PC-9 (cell line): Measurements from ENCODE around the gene GJB4. TPM values are rescaled to one million over a fixed set of nuclear protein-coding genes. Genes with fewer than 3 reads are reported as not detected.

Source experiments
- BruUV-seq: library from RNA; stranded (reverse); fragments of 400-500 nt; replicated peaks from 2 replicates; lab custom pipeline; 2021; lab: Mats Ljungman, UMichigan
- CTCF ChIA-PET: fragments of 300-600 bp; sonication (Branson Sonifier 250); formaldehyde crosslinking; loops from one replicate; lab custom pipeline; 2022; ENCODE audit warnings: antibody characterized with exemption; lab: Charles Lee
- POLR2A ChIA-PET: fragments of 300-600 bp; sonication (Branson Sonifier 250); formaldehyde crosslinking; loops from one replicate; lab custom pipeline; 2022; ENCODE audit warnings: antibody characterized with exemption; ENCODE audit not compliant: unreplicated experiment; lab: Charles Lee
- DNase-seq, 2 experiments: peaks; one replicate each; pipeline versions ENCODE4 v3.0.0 to v3.0.0-alpha.2; 2015 to 2022; ENCODE audit warnings: mixed read lengths in 1 of 2
- H2AFZ ChIP-seq: fragments of 200-600 bp; sonication (generic); 2 replicates; pipeline ENCODE4 v1.8.1; 2017; ENCODE audit warnings: antibody characterized with exemption
- H3F3A ChIP-seq: fragments of 200-600 bp; sonication (generic); 2 replicates; pipeline ENCODE4 v1.8.1; 2017; ENCODE audit warnings: antibody characterized with exemption, mild to moderate bottlenecking, low read depth; ENCODE audit not compliant: insufficient read depth
- H3K27ac ChIP-seq: fragments of 200-600 bp; sonication (generic); 2 replicates; pipeline ENCODE4 v1.6.1; 2016; ENCODE audit warnings: mixed run types
- H3K27me3 ChIP-seq: fragments of 200-600 bp; sonication (generic); 2 replicates; pipeline ENCODE4 v1.6.1; 2016; ENCODE audit warnings: low read depth, mixed run types; ENCODE audit not compliant: insufficient read depth
- H3K36me3 ChIP-seq: fragments of 200-600 bp; sonication (generic); 2 replicates; pipeline ENCODE4 v1.6.1; 2016; ENCODE audit warnings: low read depth, mixed run types
- H3K4me1 ChIP-seq: fragments of 200-600 bp; sonication (generic); replicated peaks from 2 replicates; pipeline ENCODE4 v1.6.1; 2016; ENCODE audit warnings: mixed run types; ENCODE audit not compliant: insufficient read depth
- H3K4me2 ChIP-seq: fragments of 200-600 bp; sonication (generic); 2 replicates; pipeline ENCODE4 v1.6.1; 2017; ENCODE audit warnings: mixed run types
- H3K4me3 ChIP-seq: fragments of 200-600 bp; sonication (generic); 2 replicates; pipeline ENCODE4 v1.6.1; 2016; ENCODE audit warnings: mixed run types
- H3K79me2 ChIP-seq: fragments of 200-600 bp; sonication (generic); 2 replicates; pipeline ENCODE4 v1.6.1; 2017; ENCODE audit warnings: low read depth, mixed run types
- H3K9me2 ChIP-seq: fragments of 200-600 bp; sonication (generic); 2 replicates; pipeline ENCODE4 v1.8.1; 2017; ENCODE audit warnings: mild to moderate bottlenecking; ENCODE audit not compliant: insufficient read depth
- H3K9me3 ChIP-seq: fragments of 200-600 bp; sonication (generic); 2 replicates; pipeline ENCODE4 v1.8.1; 2016; ENCODE audit warnings: low read depth; ENCODE audit not compliant: insufficient read depth
- H4K20me1 ChIP-seq: fragments of 200-600 bp; sonication (generic); 2 replicates; pipeline ENCODE4 v1.8.1; 2017; ENCODE audit not compliant: insufficient read depth
- CTCF ChIP-seq: fragments of 200-600 bp; sonication (generic); conservative IDR thresholded peaks from 2 replicates; pipeline ENCODE4 v1.6.1; 2017; ENCODE audit warnings: mixed run types, antibody characterized with exemption, mild to moderate bottlenecking, moderate library complexity
- EZH2 ChIP-seq: fragments of 200-600 bp; sonication (generic); IDR thresholded peaks from 2 replicates; pipeline ENCODE4 v1.8.0; 2017; ENCODE audit warnings: antibody characterized with exemption, low read depth
- intact Hi-C: fragments of 100-400 bp; cut with micrococcal nuclease; formaldehyde crosslinking; loops from one replicate; pipeline ENCODE4 v1.10.0; 2022; ENCODE audit not compliant: unreplicated experiment
- total RNA-seq: library from RNA; stranded (reverse); gene quantifications from 2 replicates; pipeline ENCODE4 v1.2.3, GENCODE V29; 2021

The GJB4 gene
- total RNA-seq, 1 experiment from 2014 or later: 5.8 TPM

- H3K27me3 ChIP-seq: no peaks in the 10 kb centered on the region
- no peak overlapping the region for H2AFZ ChIP-seq
- H3K9me2 ChIP-seq: no peaks in the 10 kb centered on the region
- no peaks in the 10 kb centered on the region for H3K36me3 ChIP-seq
- POLR2A ChIA-PET: no interaction called here
- intact Hi-C loops: loop anchor here (2.0 kb wide), 1 partner anchor 283 kb away; no protein-coding TSS in a partner anchor
- H3K9me3 ChIP-seq: no peaks in the 10 kb centered on the region
- no peak for DNase-seq
- no peaks in the 10 kb centered on the region for H3K79me2 ChIP-seq
- no peak overlapping the region for H3K4me2 ChIP-seq
- BruUV-seq: no TSS peak
- H3F3A ChIP-seq: no peaks in the 10 kb centered on the region
- H3K4me1 ChIP-seq: no peaks in the 10 kb centered on the region
- TF ChIP-seq CTCF: no peak
- no peaks in the 10 kb centered on the region for H4K20me1 ChIP-seq
- CTCF ChIA-PET: interaction anchor here (0.6 to 1.7 kb wide), 3 partner anchors 19 to 109 kb away, joined by 3 to 4 read pairs (median 3); no protein-coding TSS in a partner anchor
- H3K4me3 ChIP-seq: no peak overlapping the region
- H3K27ac ChIP-seq: no peak overlapping the region
These were observed 15.8 kb upstream of the GJB4 start for GRCh38 chr1:34743775-34744174.

- Histone ChIP-seq H3K4me2 (no peak overlapping the region), H3K4me3 (no peak overlapping the region), H4K20me1 (no peaks in the 10 kb centered on the region), H2AFZ (no peak overlapping the region), H3K79me2 (no peaks in the 10 kb centered on the region), H3F3A (no peaks in the 10 kb centered on the region), H3K27ac (no peak overlapping the region), H3K9me2 (no peaks in the 10 kb centered on the region), H3K4me1 (no peaks in the 10 kb centered on the region), H3K36me3 (no peaks in the 10 kb centered on the region), H3K27me3 (no peaks in the 10 kb centered on the region), H3K9me3 (no peaks in the 10 kb centered on the region)
- CTCF ChIA-PET: interaction anchor here (0.6 kb wide), 2 partner anchors 37 to 633 kb away, joined by 5 to 7 read pairs; no protein-coding TSS in a partner anchor
- BruUV-seq: no TSS peak
- TF ChIP-seq EZH2: no peak
- no peak for TF ChIP-seq CTCF
- intact Hi-C loops: no loop called here
- no peak for DNase-seq
- POLR2A ChIA-PET: no interaction called here
These were observed 14.7 kb upstream of the GJB4 start for GRCh38 chr1:34744851-34745250.

GRCh38 chr1:34745666-34746065 lies 13.9 kb upstream of the GJB4 start:
- Histone ChIP-seq H3K4me2 (no peak overlapping the region), H3K4me3 (no peak overlapping the region), H3K79me2 (no peaks in the 10 kb centered on the region), H3K4me1 (no peaks in the 10 kb centered on the region), H3K9me3 (no peaks in the 10 kb centered on the region), H3K27me3 (no peaks in the 10 kb centered on the region), H2AFZ (no peak overlapping the region), H3K27ac (no peak overlapping the region), H3F3A (no peaks in the 10 kb centered on the region), H4K20me1 (no peaks in the 10 kb centered on the region), H3K36me3 (no peaks in the 10 kb centered on the region), H3K9me2 (no peaks in the 10 kb centered on the region)
- ChIA-PET CTCF (interaction anchor here (0.8 kb wide), 1 partner anchor 107 kb away, joined by 3 read pairs; no protein-coding TSS in a partner anchor), POLR2A (no interaction called here)
- TF ChIP-seq CTCF (no peak), EZH2 (no peak)
- DNase-seq: no peak
- intact Hi-C loops: no loop called here
- BruUV-seq: no TSS peak
